ENCODE data around the gene EP400. TPM values are rescaled to one million over a fixed set of nuclear protein-coding genes. Genes with fewer than 3 reads are reported as not detected.

EP400 gene
- total and polyA plus RNA-seq, 2 of the 8 experiments (the other 6 are each of a cell fraction or from before 2014, with no cell fraction given): 13.1 to 69.7 TPM

- no peak for TF ChIP-seq E2F6 (IDR thresholded peaks at IDR 0.05)
- TF ChIP-seq RAD21 (IDR thresholded peaks at IDR 0.05 in 1 of 2, conservative IDR thresholded peaks at IDR 0.05 in 1 of 2; ENCODE audit: low read depth in 2 of 2, low read length in 2 of 2): no peak
- TF ChIP-seq RXRA (IDR thresholded peaks at IDR 0.05; ENCODE audit: insufficient read depth, low read depth, low read length): no peak
Observed at GRCh38 chr12:132014092-132014914, 64.6 kb downstream of the EP400 start (continued).

Measured in H1 (cell line).